SU-DHL-6 (cell line): ENCODE data around the gene CRKL.

Source experiments
- H2AFZ ChIP-seq: fragments of 200-600 bp; sonication (generic); 2 replicates; pipeline ENCODE4 v1.6.1; 2014; ENCODE audit warnings: low read depth, mild to moderate bottlenecking, moderate library complexity, mixed read lengths, antibody characterized with exemption, low read length; ENCODE audit not compliant: severe bottlenecking
- H3F3A ChIP-seq: fragments of 200-600 bp; shearing (Covaris generic); 2 replicates; pipeline ENCODE4 v1.6.0; 2016; ENCODE audit warnings: antibody characterized with exemption, mild to moderate bottlenecking; ENCODE audit not compliant: insufficient read depth
- H3K27ac ChIP-seq: fragments of 200-600 bp; sonication (generic); 2 replicates; pipeline ENCODE4 v1.5.1; 2016; ENCODE audit warnings: low read depth, mild to moderate bottlenecking, low read length, moderate library complexity, mixed read lengths
- H3K27me3 ChIP-seq: fragments of 200-600 bp; sonication (generic), shearing (Covaris generic); 2 replicates; pipeline ENCODE4 v1.6.0; 2014; ENCODE audit warnings: mild to moderate bottlenecking, low read length
- H3K36me3 ChIP-seq: fragments of 200-600 bp; sonication (generic); 2 replicates; pipeline ENCODE4 v1.6.1; 2014; ENCODE audit warnings: mild to moderate bottlenecking, low read length, mixed read lengths
- H3K4me2 ChIP-seq: fragments of 300-600, 200-600 bp; shearing (Covaris generic), sonication (generic); 2 replicates; pipeline ENCODE4 v1.6.0; 2014; ENCODE audit warnings: low read length, low read depth, mild to moderate bottlenecking; ENCODE audit not compliant: poor library complexity, severe bottlenecking
- H3K4me3 ChIP-seq: fragments of 200-600 bp; sonication (generic); 2 replicates; pipeline ENCODE4 v1.5.1; 2014; ENCODE audit warnings: antibody characterized with exemption, low read length, mild to moderate bottlenecking, mixed read lengths; ENCODE audit not compliant: insufficient read depth, poor library complexity, severe bottlenecking
- H3K79me2 ChIP-seq: fragments of 200-600 bp; sonication (generic); 2 replicates; pipeline ENCODE4 v1.6.1; 2014; ENCODE audit warnings: mild to moderate bottlenecking, low read length, moderate library complexity; ENCODE audit not compliant: insufficient read depth
- H3K9ac ChIP-seq: fragments of 200-600 bp; sonication (generic); 2 replicates; pipeline ENCODE4 v1.7.0; 2014; ENCODE audit warnings: mild to moderate bottlenecking, low read length
- H3K9me2 ChIP-seq: fragments of 200-600 bp; sonication (generic); replicated peaks from 2 replicates; pipeline ENCODE4 v1.6.1; 2014; ENCODE audit warnings: low read length; ENCODE audit not compliant: insufficient read depth
- H3K9me3 ChIP-seq: fragments of 200-600 bp; sonication (generic); 2 replicates; pipeline ENCODE4 v1.6.1; 2014; ENCODE audit warnings: low read length, mixed read lengths; ENCODE audit not compliant: insufficient read depth
- H4K20me1 ChIP-seq: fragments of 200-600 bp; sonication (generic); 2 replicates; pipeline ENCODE4 v1.6.1; 2014; ENCODE audit warnings: low read depth, mild to moderate bottlenecking, antibody characterized with exemption, low read length, moderate library complexity, mixed read lengths
- CTCF ChIP-seq: fragments of 200-600 bp; sonication (generic); IDR thresholded peaks from one replicate; pipeline ENCODE4 v1.5.1; 2017; ENCODE audit warnings: antibody characterized with exemption, mild to moderate bottlenecking, low read length, moderate library complexity; ENCODE audit not compliant: insufficient read depth, poor library complexity, severe bottlenecking
- EZH2phosphoT487 ChIP-seq: fragments of 200-600 bp; sonication (generic), shearing (Covaris generic); conservative IDR thresholded peaks from 2 replicates; pipeline ENCODE4 v1.6.1; 2018; ENCODE audit warnings: mild to moderate bottlenecking, antibody characterized with exemption, low read length, moderate library complexity, mixed read lengths

Gene CRKL

GRCh38 chr22:20903093-20903492 lies 14.1 kb upstream of the CRKL start:
- Histone ChIP-seq H3F3A (no peaks in the 10 kb centered on the region), H4K20me1 (no peaks in the 10 kb centered on the region), H3K4me3 (no peak overlapping the region), H3K9me2 (no peaks in the 10 kb centered on the region), H3K36me3 (no peaks in the 10 kb centered on the region), H3K27me3 (no peaks in the 10 kb centered on the region), H3K27ac (no peak overlapping the region), H3K9ac (no peak overlapping the region), H3K4me2 (no peak overlapping the region), H2AFZ (no peak overlapping the region), H3K9me3 (no peaks in the 10 kb centered on the region), H3K79me2 (no peaks in the 10 kb centered on the region)
- TF ChIP-seq EZH2phosphoT487, result no peak
- TF ChIP-seq CTCF, result no peak

GRCh38 chr22:20904008-20904979 lies 12.9 kb upstream of the CRKL start:
- H3K27ac ChIP-seq, result no peak overlapping the region
- no peaks in the 10 kb centered on the region for H3K27me3 ChIP-seq
- H3K9me2 ChIP-seq, result no peaks in the 10 kb centered on the region
- H3K4me3 ChIP-seq, result no peak overlapping the region
- H3K36me3 ChIP-seq, result no peaks in the 10 kb centered on the region
- H3F3A ChIP-seq, result no peaks in the 10 kb centered on the region
- TF ChIP-seq CTCF (no peak), EZH2phosphoT487 (no peak)
- H4K20me1 ChIP-seq, result no peaks in the 10 kb centered on the region
- H2AFZ ChIP-seq, result no peak overlapping the region
- no peak overlapping the region for H3K9ac ChIP-seq
- no peaks in the 10 kb centered on the region for H3K9me3 ChIP-seq
- no peaks in the 10 kb centered on the region for H3K79me2 ChIP-seq
- no peak overlapping the region for H3K4me2 ChIP-seq

- Histone ChIP-seq H3K9me2 (no peaks in the 10 kb centered on the region), H3K4me3 (no peak overlapping the region), H3K9me3 (no peaks in the 10 kb centered on the region), H3F3A (no peaks in the 10 kb centered on the region), H4K20me1 (no peaks in the 10 kb centered on the region), H2AFZ (no peak overlapping the region), H3K4me2 (no peak overlapping the region), H3K79me2 (no peaks in the 10 kb centered on the region), H3K27me3 (no peaks in the 10 kb centered on the region), H3K27ac (no peak overlapping the region), H3K9ac (no peak overlapping the region), H3K36me3 (no peaks in the 10 kb centered on the region)
- TF ChIP-seq CTCF (no peak), EZH2phosphoT487 (no peak)
These were observed 12.2 kb upstream of the CRKL start for GRCh38 chr22:20904980-20905355.
